Lung microvascular endothelial cell (primary cell): ENCODE results near the gene NLRP5. TPM values are rescaled to one million over a fixed set of nuclear protein-coding genes. Genes with fewer than 3 reads are reported as not detected.
A peak's percentile ranks its signal among the peaks of the same experiment; 100 is the strongest.
"Not testable (repeated sequence)": the region's sequence is repeated elsewhere in the genome, so short reads cannot be mapped to it uniquely, and the experiment has no call there.

ENCODE experiments used
- DNase-seq, 2 donors: peaks; one replicate each; pipeline versions ENCODE4 v3.0.0 to v3.0.0-alpha.2; 2010; ENCODE audit warnings: low read depth in 2 of 2
- total RNA-seq: library from RNA; depleted of rRNA; stranded (reverse); fragments of >200 nt; gene quantifications from 2 replicates; pipeline ENCODE4 v1.2.1, GENCODE V29; 2014

NLRP5 gene
- total RNA-seq = not detected in 2 replicates

- DNase-seq = no peak
Observed at GRCh38 chr19:55986487-55986886, at the start of gene NLRP5. TSS of gene NLRP5 (plus strand) at chr19:55986775.

- DNase-seq = no peak
Observed at GRCh38 chr19:55939206-55939605, 47.4 kb upstream of the NLRP5 start.

- no peak for DNase-seq
Observed at GRCh38 chr19:55940306-55940705, 46.3 kb upstream of the NLRP5 start.

- no peak for DNase-seq
Observed at GRCh38 chr19:55947532-55947931, 39.0 kb upstream of the NLRP5 start, which contains the start of gene NLRP8. TSS of gene NLRP8 (plus strand) at chr19:55947832.

GRCh38 chr19:55950566-55950965 is 36.0 kb upstream of the NLRP5 start:
- not testable (repeated sequence) for DNase-seq

- DNase-seq = no peak
Observed at GRCh38 chr19:55956431-55956830, 30.1 kb upstream of the NLRP5 start.

- DNase-seq = no peak
Observed at GRCh38 chr19:55958356-55958755, 28.2 kb upstream of the NLRP5 start.

GRCh38 chr19:55959996-55960675 is 26.4 kb upstream of the NLRP5 start:
- no peak for DNase-seq

GRCh38 chr19:55962186-55962585 is 24.4 kb upstream of the NLRP5 start:
- DNase-seq = no peak

- no peak for DNase-seq
Observed at GRCh38 chr19:55973982-55974381, 12.6 kb upstream of the NLRP5 start.

- no peak for DNase-seq
Observed at GRCh38 chr19:55980415-55980814, 6.2 kb upstream of the NLRP5 start.

- DNase-seq = no peak
Observed at GRCh38 chr19:55985254-55985653, 1.3 kb upstream of the NLRP5 start.

GRCh38 chr19:55990831-55991230 is 4.3 kb downstream of the NLRP5 start:
- no peak for DNase-seq

- DNase-seq = no peak
Observed at GRCh38 chr19:55993492-55993891, 6.9 kb downstream of the NLRP5 start.

- no peak for DNase-seq
Observed at GRCh38 chr19:56014765-56015164, 28.2 kb downstream of the NLRP5 start.

GRCh38 chr19:56015756-56016155 is 29.2 kb downstream of the NLRP5 start:
- DNase-seq = peak; percentile 13 to 29

GRCh38 chr19:56019325-56019724 is 32.8 kb downstream of the NLRP5 start:
- DNase-seq = not testable (repeated sequence)

- DNase-seq = not testable (repeated sequence)
Observed at GRCh38 chr19:56020355-56020975, 33.9 kb downstream of the NLRP5 start.

- DNase-seq = no peak
Observed at GRCh38 chr19:56026769-56027168, 40.2 kb downstream of the NLRP5 start.

GRCh38 chr19:56053596-56053995 is 67.0 kb downstream of the NLRP5 start:
- no peak for DNase-seq

GRCh38 chr19:56066152-56067023 is 79.8 kb downstream of the NLRP5 start:
- DNase-seq = peak; percentile 48 to 63

GRCh38 chr19:56069642-56070041 is 83.1 kb downstream of the NLRP5 start:
- DNase-seq = no peak
